ENCODE results near the gene SPRY1.

The SPRY1 gene, protein sequence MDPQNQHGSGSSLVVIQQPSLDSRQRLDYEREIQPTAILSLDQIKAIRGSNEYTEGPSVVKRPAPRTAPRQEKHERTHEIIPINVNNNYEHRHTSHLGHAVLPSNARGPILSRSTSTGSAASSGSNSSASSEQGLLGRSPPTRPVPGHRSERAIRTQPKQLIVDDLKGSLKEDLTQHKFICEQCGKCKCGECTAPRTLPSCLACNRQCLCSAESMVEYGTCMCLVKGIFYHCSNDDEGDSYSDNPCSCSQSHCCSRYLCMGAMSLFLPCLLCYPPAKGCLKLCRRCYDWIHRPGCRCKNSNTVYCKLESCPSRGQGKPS

DNA sequence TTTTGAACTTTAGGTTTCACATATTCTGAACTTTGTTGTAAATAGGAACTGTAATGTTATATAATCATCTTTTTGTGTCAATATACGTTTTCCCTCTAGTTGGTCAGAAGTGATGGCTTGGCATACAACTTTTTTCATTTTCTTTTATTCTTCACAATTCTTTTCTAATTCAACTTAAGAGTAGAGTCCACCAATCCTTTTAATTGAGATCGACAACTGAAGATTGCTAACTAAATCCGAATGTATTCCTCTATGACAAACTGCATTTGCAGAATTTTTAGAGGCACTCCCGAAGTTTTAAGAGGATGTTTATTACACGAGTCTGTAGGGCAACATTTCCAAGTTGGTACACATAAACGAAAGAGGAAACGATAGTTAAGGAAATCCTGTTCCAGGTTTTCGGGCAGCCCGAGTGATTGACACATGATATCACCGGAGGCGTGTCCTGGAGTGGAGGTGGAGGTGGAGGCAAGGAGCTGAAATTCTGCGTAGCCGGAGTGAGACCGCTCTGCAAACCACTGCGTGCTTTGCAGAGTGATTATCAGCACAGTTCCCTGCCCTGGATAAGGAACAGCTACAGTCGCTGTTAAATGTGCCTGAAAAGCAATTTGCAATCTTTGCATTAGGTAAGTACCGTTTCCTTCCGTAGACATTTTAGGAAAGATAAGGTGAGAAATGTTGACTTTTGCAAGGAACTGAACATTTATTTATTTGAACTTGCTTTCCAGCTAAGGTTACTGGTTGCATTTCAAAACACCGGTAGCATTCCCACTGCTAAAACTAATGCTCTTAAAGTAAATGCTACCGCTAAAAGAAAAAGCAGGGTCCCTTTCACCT is at the start of gene SPRY1:
SPRY1 (plus strand) TSS at position 489 of the 837 bp plus-strand sequence. CDS start 4,797 bp downstream, outside the sequence.
- peak; percentile 63 to 84 for DNase-seq (ENCODE audit: extremely low read depth in 1 of 2, low read depth in 1 of 2)

DNA sequence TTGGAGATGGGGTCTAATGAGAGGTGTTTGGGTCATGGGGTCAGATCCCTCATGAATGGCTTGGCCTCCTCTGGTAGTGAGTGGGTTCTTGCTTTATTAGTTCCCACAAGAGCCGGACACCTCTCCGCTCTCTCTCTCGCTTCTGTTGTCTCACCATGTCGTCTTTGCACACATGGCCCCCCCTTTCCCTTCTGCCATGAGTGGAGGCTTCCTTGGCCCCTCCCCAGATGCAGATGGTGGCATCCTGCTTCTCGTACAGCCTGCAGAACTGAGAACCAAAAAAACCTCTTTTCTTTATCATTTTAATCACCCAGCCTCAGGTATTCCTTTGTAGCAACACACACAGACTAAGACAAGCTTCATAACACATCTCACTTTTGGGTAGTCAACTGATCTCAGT is 49.6 kb upstream of the SPRY1 start:
- DNase-seq (ENCODE audit: extremely low read depth in 1 of 2, low read depth in 1 of 2): no peak

DNA sequence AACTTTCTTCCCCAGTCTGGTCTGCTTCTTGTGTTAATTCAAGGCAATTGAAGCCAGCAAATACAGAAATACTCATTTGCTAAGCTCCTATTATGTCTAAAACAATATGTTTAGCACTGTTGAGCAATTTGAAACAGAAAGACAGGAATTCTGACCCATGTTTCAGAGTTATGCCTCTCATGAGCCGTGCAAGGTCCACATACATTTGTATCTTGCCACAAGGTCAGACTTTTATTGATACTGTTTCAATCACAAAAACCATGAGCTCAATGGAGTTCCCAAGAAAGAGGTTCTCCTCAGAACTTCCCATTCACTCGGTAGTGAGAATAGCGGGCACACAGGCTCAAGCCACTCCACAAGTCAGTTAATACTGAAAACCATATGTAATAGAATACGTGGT is 47.6 kb upstream of the SPRY1 start:
- no peak for DNase-seq (ENCODE audit: extremely low read depth in 1 of 2, low read depth in 1 of 2)

DNA sequence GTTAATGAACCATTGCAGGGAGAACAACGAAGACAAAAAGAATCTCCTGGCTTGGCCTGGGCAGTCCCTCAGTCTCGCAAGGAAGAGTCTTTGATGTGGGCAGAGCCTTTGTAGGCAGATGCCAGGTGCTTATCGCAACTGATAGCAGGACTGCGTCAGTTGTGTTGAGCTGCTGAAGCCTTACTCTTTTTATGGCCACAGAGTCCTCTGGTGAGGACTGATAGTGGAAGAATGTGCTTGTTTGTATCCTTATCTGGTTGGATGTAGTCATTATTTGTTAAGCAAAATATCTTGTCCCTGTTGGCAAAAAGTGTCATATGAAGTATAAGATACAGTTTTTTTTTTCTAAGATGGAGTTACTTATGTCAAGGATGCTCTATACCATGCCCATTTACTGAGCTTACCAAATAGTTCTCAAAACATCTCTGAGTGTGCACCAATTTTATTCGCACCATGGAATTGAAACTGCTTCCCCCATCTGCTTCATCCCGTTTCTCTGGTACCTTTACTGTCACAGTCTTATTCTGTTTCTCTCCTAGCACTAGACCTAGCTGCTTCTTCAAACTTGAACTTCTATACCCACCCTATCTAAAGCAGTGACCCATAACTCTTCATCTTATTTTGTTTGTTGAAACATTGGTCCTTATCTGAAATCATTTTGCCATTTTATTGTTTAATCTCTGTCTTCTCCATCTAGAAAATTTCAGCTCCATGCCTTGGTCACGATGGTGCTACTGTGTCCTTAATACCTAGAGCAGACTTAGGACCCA is 47.0 kb upstream of the SPRY1 start:
- DNase-seq (ENCODE audit: extremely low read depth in 1 of 2, low read depth in 1 of 2): no peak

DNA sequence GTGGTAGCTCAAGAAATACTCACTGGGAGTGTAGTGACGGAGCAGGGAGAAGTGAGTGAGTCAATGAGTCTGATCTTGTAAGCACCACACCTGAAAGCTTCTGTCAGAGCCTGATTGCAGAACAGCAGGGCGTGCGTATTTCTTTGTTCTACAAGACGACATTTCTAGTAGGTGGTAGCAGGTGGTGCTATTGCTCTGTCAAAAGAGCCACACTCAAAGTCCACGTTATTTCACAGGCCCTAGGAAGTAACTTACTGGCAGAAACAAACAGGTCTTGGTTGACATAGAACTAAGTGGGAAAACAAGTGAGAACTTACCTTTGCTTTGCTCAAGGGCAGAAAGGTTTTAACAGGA is 46.4 kb upstream of the SPRY1 start:
- no peak for DNase-seq (ENCODE audit: extremely low read depth in 1 of 2, low read depth in 1 of 2)

DNA sequence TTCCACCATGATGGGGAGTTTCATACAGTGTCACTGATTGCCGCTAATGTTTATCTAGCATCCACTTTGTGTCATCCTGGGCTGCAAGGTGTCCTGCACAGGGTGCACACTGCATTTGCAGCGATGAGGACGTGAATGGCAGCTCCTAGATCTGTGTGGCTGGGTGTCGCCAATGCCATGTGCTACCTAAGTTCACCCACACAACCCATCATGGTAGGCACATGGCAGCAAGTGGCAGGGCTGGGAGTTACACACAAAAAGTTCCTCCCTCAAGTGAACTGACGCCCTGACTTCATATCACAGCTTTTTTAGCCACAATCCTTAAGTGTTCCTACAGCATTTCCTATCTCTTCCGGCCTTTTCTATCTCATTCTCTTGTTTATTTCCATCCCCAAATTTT is 45.9 kb upstream of the SPRY1 start:
- no peak for DNase-seq (ENCODE audit: extremely low read depth in 1 of 2, low read depth in 1 of 2)

DNA sequence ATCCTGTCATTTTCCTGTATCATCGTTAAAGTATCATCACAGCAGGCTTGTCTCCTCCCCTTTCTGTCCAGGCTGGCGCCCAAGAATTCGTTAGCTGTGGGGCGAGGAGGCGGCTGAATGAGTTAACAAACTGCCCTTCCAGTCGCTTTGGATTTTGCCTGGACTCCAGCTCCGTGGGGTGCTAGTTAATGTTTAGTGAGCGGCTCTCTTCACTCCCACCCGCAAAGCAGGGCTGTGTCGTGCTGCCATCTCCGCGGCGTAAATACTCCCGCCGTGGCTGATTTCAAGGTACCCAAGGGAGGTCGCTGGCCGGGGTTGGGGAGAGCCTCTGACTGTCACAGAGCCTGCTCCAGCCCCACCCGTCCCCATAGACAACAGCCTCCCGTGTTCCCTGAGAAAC is 44.9 kb upstream of the SPRY1 start:
- DNase-seq (ENCODE audit: extremely low read depth in 1 of 2, low read depth in 1 of 2): no peak

DNA sequence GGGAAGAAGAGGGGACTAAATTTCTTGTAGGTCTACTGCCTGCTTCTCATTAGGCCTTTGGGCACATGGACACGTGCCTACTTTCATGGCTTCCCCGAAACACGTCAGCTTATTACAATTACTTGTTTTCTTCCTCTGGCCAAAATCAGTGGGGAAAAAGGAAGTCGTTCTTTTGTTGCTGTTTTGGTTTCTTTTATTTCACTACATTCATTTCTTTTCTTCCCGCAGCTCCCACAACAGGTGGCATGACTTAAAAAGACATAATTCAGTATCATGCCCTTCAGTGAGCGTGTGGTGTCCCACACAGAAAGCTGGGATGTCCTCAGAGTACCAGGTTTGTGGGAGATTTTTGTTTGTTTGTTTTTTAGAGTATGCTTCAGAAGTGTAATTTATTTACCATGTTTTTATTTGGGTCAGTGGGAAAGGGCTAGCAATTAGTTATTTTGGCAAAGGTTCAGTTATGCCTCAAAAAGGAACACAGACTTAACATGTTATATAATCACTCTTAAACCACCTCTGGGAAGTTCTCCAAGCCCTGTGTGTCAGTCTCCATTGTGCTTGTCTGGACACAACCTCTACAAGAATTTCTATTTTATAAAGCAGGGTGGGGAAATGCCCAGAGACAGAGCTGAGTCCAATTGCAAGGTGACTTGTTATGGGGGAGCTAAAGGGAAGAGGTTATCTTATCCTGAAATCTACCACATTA is 44.2 kb upstream of the SPRY1 start:
- DNase-seq (ENCODE audit: extremely low read depth in 1 of 2, low read depth in 1 of 2): no peak

DNA sequence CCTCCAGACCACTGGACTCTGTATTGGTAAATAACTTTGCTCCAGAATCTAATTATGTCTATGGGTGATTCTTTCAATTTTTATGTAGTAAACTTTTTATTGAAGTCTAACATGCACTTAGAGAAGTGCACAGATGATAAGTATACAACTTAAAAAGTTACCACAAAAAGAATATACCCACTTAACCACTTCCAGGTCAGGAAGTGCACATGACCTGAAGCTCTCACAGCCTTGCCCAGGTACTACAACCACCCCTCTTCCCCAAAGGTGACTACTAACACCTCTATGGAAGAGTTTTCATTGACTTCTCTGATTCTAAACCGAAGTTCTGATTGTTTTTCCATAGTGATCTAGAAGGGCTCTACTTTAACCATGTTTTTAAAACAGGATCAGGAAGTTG is 43.6 kb upstream of the SPRY1 start:
- DNase-seq (ENCODE audit: extremely low read depth in 1 of 2, low read depth in 1 of 2): no peak

DNA sequence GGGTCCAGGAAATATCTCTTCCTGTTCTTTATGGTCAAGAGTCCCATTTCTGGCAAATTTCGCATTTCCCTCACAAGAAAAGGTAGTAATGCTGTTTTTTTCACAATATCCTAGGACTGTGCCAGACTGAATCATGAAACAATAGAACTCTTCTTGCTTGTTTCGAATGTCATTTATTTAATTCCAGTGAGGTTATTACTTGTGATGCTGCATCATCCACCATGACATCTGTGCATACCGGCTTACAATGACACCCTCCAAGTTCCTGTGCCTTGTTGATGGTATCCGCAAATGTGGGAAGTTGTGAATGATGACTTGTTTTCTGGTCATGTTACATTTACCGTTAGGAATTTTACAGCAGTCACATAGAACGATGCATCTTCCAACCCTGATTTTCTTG is 42.9 kb upstream of the SPRY1 start:
- no peak for DNase-seq (ENCODE audit: extremely low read depth in 1 of 2, low read depth in 1 of 2)

DNA sequence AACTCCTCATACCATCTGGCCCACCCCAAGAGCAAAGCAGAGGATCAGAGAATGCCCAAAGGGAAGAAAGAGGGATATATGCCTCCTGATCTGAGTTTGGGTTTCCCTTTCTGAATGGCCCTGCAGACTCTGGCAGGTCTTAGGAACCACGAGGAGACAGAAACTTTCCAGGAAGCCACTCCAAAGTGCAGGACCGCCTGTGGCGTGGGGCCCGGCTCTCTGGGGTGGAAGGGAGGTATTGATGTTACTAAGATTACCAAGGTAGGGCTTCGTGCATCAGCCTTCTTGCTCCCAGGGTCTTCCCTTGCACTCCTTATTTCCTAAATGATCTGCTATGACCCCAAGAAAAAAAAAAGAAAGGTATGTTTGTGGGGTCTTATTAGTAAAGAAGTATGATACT is 41.9 kb upstream of the SPRY1 start:
- DNase-seq (ENCODE audit: extremely low read depth in 1 of 2, low read depth in 1 of 2): no peak

DNA sequence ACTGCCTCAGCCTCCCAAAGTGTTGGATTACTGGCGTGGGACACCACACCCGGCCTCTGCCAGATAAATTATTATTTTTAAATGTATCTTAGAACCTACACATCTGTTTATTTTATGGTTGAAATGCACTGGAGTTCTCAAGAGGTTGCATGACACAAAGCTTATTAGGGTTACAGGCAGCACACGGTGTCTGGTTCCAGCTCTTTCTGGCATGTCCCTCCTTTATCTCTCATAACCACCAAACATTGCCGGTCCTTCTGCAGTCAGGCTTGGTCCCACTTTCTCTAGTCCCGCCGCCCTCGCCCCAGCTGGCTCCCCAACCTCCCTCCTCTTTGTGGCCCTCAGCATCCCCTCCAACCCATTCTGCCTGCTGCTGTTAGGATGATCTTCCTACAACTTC is 39.7 kb upstream of the SPRY1 start:
- no peak for DNase-seq (ENCODE audit: extremely low read depth in 1 of 2, low read depth in 1 of 2)

DNA sequence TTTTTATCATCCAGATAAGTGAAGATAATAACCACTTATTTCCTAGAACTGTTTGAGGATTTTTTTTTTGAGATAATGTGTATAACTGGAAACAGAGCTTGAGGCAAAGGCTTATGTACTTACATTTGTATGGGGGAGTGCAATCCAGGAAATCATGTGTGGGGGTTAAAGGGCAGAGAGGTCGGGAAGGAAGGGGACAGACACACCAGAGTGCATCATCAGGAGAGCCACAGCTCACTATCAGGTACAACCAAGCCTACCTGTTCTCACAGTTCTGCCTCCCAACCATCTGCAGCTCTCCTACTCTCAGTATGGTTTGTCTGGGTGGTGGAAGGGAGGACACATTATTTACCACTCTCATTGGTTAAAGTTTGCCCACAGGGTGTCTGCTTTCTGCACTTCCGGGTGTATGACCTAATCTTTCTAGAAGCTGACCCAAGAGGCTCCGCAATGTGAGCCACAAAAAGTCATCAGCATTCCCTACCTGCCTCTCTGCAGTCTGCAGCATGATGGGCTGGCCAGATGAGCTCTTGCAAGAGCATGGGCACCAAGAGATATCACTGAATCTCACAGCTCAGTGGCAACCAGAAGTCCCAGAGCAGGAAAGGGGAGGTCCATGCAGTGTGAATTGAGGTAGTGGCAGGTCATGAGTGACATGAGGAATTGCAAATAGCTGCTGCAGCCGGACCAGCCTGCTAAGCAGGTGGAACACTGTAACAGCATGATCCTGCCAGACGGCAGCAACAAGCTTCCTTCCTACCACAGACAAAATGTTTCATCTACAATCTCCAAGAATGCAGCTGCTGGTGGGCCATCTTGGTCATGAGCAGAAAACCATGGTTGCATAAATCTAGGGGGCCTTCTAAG is 36.9 kb upstream of the SPRY1 start:
- no peak for DNase-seq (ENCODE audit: extremely low read depth in 1 of 2, low read depth in 1 of 2)

DNA sequence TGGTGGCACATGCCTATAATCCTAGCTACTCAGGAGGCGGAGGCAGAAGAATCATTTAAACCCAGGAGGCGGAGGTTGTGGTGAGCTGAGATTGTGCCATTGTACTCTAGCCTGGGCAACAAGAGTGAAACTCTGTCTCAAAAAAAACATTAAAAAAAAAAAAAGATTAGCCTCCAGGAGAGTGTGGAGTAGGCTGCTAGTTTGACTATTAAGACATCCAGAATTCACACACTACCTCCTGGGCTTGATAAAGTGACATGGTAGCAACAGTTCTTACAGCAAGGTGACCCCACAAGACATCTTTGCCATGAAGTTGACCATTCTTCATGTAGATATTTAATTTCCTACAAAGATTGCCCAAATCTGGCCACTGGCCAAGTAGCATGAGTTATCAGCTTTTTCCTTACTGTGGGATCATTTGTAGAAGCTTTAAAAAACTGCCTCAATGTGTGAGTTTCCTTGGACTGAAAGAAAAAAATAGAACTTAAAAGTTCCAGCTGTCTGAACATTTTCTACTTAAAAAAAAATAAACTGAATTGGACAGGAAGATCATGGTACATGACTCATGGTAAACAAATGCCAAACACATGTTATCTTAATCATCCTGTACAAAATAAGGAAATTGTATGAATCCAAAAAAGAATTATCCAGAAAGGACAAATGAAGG is 35.3 kb upstream of the SPRY1 start:
- DNase-seq (ENCODE audit: extremely low read depth in 1 of 2, low read depth in 1 of 2): no peak

DNA sequence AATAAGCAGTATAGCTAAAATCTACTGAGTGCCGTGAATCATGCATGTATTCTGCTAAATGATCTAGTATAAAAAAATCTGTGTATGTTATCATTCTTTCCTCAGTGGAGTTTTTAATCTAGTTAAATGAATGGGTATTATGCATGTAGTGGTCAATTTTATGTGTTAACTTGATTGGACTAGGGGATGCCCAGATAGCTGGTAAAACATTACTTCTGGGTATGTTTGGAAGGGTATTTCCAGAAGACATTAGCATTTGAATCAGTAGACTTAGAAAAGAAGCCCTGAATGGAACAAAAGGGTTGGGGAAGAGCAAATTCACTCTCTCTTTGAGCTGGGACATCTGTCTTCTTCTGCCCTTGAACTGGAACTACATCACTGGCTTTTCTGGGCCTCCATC is 34.5 kb upstream of the SPRY1 start:
- no peak for DNase-seq (ENCODE audit: extremely low read depth in 1 of 2, low read depth in 1 of 2)

DNA sequence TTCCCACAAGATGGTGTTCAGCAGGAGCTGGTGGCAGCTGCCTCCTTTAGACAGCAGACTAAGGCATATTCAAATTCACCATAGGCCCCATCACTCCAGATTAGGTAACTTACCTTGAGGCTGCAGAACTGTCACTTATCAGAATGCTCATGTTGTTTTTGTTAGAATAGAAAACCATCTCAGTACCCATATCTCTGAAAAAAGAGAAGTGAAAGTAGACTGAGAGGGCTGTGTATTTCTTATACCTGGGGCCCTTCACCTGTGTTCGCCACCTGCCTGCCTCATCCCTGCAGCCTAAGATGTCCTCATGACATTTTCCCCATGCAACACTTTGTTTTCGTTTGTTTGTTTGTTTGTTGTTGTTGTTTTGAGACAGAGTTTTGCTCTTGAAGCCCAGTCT is 32.9 kb upstream of the SPRY1 start:
- DNase-seq (ENCODE audit: extremely low read depth in 1 of 2, low read depth in 1 of 2): no peak

DNA sequence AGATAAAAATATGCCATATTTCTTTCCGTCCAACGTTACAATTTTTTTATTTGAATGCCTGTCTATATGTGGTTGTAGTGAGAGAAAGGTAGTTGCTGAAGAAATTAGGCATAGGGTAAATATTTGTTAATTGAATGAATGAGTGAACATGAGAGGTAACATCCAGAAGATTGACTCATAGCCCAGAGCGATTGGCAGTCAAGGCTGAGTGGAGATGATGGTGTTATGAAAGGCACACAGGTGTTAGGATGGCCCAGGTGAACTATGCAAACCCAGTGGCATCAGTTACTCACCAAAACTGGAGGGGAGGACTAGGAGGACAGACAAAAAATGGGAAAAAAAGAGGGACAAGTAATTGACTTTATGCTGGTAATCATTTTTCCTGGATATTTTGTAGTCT is 31.7 kb upstream of the SPRY1 start:
- no peak for DNase-seq (ENCODE audit: extremely low read depth in 1 of 2, low read depth in 1 of 2)

DNA sequence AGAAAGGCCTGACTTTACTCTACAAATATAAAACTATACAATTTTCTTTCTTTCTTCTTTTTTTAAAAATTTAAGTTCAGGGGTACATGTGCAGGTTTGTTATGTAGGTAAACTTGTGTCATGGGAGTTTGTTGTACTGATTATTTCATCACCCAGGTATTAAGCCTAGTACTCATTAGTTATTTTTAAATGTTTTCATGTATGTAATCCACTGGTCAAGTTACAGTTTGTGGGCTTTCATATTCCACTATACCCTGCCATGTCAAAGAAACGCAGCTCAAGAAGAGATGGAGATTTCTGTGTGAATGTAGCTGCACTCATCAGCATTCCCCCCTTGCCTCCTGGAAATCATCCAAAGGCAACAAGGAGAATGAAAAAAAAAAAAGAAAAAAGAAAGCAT is 31.2 kb upstream of the SPRY1 start:
- DNase-seq (ENCODE audit: extremely low read depth in 1 of 2, low read depth in 1 of 2): no peak

DNA sequence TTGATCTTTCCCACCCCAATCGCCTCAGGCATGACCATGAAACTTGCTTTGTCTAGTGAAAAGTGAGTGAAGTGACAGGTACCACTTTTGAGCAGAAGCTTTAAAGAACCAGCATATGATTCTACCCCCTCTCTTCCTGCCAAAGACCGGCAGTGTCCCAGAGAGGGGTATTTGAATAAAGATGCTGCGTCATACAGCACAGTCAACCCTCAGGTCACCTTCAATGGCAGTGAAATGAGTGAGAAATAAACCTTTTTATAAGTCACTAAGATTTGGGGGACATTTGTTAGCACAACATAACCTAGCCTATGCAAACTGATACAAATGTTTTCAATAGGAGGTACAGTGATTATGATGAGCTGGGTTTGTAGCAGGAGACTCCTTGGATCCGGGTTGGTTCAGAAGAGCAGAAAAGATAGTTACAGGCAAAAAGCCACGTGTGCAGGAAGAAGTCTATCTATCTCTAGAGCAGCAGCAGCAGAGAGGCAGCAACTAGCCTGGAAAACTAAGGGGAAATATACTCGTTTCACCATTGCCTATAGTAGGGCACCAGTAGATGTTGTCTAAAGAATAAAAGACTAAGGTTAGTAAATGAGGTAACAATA is 30.3 kb upstream of the SPRY1 start:
- DNase-seq (ENCODE audit: extremely low read depth in 1 of 2, low read depth in 1 of 2): no peak

Measured in stimulated activated CD8-positive, alpha-beta memory T cell treated with anti-CD3 and anti-CD28 coated beads, Interleukin-7, amount 100 ng/mL, for 48 hours (primary cell).